Liver (tissue), 3 donors: ENCODE measurements around the gene ATG4A.

Source experiments
- GABPA ChIP-seq, 2 donors: IDR thresholded peaks in 1 of 2; conservative IDR thresholded peaks in 1 of 2; 2 replicates each; pipeline ENCODE4 v1.6.1; 2016; ENCODE audit warnings: antibody characterized with exemption in 2 of 2, mild to moderate bottlenecking in 1 of 2, moderate library complexity in 1 of 2
- HNF4A ChIP-seq, 2 donors: conservative IDR thresholded peaks; 2 replicates each; pipeline ENCODE4 v1.6.1; 2016; ENCODE audit warnings: antibody characterized with exemption in 2 of 2, mild to moderate bottlenecking in 2 of 2
- JUND ChIP-seq, 2 donors: IDR thresholded peaks; 2 replicates each; pipeline ENCODE4 v1.6.1; 2016; ENCODE audit warnings: antibody characterized with exemption in 2 of 2
- MAX ChIP-seq: IDR thresholded peaks from 2 replicates; pipeline ENCODE4 v1.6.1; 2016; ENCODE audit warnings: antibody characterized with exemption
- NR2F2 ChIP-seq: IDR thresholded peaks from 2 replicates; pipeline ENCODE4 v1.6.1; 2016; ENCODE audit warnings: antibody characterized with exemption
- RAD21 ChIP-seq, 2 donors: IDR thresholded peaks; 2 replicates each; pipeline ENCODE4 v1.6.1; 2016; ENCODE audit warnings: antibody characterized with exemption in 2 of 2, mild to moderate bottlenecking in 2 of 2
- SP1 ChIP-seq: IDR thresholded peaks from 2 replicates; pipeline ENCODE4 v1.6.1; 2018; ENCODE audit warnings: antibody characterized with exemption, mild to moderate bottlenecking
- TAF1 ChIP-seq: conservative IDR thresholded peaks from 2 replicates; pipeline ENCODE4 v1.6.1; 2016; ENCODE audit warnings: antibody characterized with exemption, mild to moderate bottlenecking
- YY1 ChIP-seq: IDR thresholded peaks from 2 replicates; pipeline ENCODE4 v1.6.1; 2016; ENCODE audit warnings: antibody characterized with exemption, mild to moderate bottlenecking
- ZBTB33 ChIP-seq: IDR thresholded peaks from 2 replicates; pipeline ENCODE4 v1.6.1; 2016; ENCODE audit warnings: antibody characterized with exemption
- TF ChIP-seq, protein P1 (sequence below): fragments of 150-350 bp; IDR thresholded peaks from 2 replicates; pipeline ENCODE4 v1.5.1; 2017; ENCODE audit warnings: improper control_type of control experiment, low read depth, low read length; ENCODE audit not compliant: missing input control
- TF ChIP-seq, protein P2 (sequence below): IDR thresholded peaks from 2 replicates; pipeline ENCODE4 v1.6.1; 2016; ENCODE audit warnings: antibody characterized with exemption, mild to moderate bottlenecking
- TF ChIP-seq, protein P3 (sequence below): IDR thresholded peaks from 2 replicates; pipeline ENCODE4 v1.6.1; 2016; ENCODE audit warnings: antibody characterized with exemption
- donor health status: healthy.
- donor health status: healthy.

DNA sequence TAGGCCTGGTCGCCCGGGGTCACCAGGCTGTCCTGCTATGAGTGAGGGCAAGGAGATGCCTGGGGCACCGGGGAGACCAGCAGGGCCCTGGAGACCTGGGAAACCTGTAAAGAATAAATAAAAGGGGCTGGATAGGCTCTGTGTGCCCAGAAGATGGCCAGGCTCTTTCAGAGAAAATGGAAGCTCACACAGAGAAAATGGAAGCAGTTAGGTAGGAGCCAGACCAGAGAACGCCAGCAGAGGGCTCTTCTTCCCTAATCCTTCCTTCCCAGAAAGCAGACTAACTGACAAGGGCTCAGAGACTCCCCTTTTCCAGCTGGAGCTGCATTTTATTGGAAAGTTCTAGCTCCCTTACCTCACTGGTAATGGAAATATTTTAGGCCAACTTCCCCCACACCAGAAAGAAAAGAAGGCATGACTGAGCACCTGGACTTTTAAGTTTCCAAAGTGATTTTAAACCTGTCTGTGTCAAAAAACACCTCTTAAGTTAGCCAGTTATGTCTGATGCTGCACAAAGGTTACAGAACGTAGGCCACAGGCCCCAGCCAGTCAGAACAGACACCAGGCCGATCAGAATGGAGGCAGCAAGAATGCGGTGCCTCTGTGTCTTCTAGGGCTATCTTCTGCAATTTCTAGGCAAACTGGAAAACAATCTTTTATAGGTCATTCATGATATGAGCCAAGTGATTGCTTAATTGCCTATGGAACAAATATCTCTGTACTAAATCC is 74.0 kb downstream of the ATG4A start:
- TF ChIP-seq, protein P1, sequence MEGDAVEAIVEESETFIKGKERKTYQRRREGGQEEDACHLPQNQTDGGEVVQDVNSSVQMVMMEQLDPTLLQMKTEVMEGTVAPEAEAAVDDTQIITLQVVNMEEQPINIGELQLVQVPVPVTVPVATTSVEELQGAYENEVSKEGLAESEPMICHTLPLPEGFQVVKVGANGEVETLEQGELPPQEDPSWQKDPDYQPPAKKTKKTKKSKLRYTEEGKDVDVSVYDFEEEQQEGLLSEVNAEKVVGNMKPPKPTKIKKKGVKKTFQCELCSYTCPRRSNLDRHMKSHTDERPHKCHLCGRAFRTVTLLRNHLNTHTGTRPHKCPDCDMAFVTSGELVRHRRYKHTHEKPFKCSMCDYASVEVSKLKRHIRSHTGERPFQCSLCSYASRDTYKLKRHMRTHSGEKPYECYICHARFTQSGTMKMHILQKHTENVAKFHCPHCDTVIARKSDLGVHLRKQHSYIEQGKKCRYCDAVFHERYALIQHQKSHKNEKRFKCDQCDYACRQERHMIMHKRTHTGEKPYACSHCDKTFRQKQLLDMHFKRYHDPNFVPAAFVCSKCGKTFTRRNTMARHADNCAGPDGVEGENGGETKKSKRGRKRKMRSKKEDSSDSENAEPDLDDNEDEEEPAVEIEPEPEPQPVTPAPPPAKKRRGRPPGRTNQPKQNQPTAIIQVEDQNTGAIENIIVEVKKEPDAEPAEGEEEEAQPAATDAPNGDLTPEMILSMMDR = peak; percentile 1
- TF ChIP-seq RAD21 (IDR thresholded peaks at IDR 0.05) (peak in 1 of 2 donors; percentile 50), TAF1 (no peak), YY1 (no peak), GABPA (IDR thresholded peaks at IDR 0.05 in 1 of 2, conservative IDR thresholded peaks at IDR 0.05 in 1 of 2) (no peak), JUND (IDR thresholded peaks at IDR 0.05) (no peak), MAX (no peak), SP1 (no peak), NR2F2 (no peak), ZBTB33 (no peak), HNF4A (conservative IDR thresholded peaks at IDR 0.05) (no peak)
- TF ChIP-seq, protein P2, sequence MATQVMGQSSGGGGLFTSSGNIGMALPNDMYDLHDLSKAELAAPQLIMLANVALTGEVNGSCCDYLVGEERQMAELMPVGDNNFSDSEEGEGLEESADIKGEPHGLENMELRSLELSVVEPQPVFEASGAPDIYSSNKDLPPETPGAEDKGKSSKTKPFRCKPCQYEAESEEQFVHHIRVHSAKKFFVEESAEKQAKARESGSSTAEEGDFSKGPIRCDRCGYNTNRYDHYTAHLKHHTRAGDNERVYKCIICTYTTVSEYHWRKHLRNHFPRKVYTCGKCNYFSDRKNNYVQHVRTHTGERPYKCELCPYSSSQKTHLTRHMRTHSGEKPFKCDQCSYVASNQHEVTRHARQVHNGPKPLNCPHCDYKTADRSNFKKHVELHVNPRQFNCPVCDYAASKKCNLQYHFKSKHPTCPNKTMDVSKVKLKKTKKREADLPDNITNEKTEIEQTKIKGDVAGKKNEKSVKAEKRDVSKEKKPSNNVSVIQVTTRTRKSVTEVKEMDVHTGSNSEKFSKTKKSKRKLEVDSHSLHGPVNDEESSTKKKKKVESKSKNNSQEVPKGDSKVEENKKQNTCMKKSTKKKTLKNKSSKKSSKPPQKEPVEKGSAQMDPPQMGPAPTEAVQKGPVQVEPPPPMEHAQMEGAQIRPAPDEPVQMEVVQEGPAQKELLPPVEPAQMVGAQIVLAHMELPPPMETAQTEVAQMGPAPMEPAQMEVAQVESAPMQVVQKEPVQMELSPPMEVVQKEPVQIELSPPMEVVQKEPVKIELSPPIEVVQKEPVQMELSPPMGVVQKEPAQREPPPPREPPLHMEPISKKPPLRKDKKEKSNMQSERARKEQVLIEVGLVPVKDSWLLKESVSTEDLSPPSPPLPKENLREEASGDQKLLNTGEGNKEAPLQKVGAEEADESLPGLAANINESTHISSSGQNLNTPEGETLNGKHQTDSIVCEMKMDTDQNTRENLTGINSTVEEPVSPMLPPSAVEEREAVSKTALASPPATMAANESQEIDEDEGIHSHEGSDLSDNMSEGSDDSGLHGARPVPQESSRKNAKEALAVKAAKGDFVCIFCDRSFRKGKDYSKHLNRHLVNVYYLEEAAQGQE = no peak
- TF ChIP-seq, protein P3, sequence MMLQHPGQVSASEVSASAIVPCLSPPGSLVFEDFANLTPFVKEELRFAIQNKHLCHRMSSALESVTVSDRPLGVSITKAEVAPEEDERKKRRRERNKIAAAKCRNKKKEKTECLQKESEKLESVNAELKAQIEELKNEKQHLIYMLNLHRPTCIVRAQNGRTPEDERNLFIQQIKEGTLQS = no peak
